K562 (cell line): ENCODE results near the gene RAB11FIP2. TPM values are rescaled to one million over a fixed set of nuclear protein-coding genes. Genes with fewer than 3 reads are reported as not detected.
"Not testable (repeated sequence)": the region's sequence is repeated elsewhere in the genome, so short reads cannot be mapped to it uniquely, and the experiment has no call there.

Experiments
- ATAC-seq: fragments of 200-7000 bp; cut with Tn5 transposase; 3 replicates; pipeline ENCODE4 v1.9.1; 2020; ENCODE audit warnings: moderate library complexity
- BruUV-seq: library from RNA; stranded (reverse); fragments of 400-500 nt; replicated peaks from 2 replicates; lab custom pipeline; 2021; lab: Mats Ljungman, UMichigan
- CTCF ChIA-PET: fragments of 300-600 bp; formaldehyde crosslinking; extraction: SDS; loops from one replicate; lab custom pipeline; 2021; ENCODE audit warnings: low intra/inter-chr PET ratio; lab: Yijun Ruan, JAX
- POLR2A ChIA-PET: fragments of 300-600, 350-650 bp; sonication (Branson Sonifier 250); formaldehyde crosslinking; extraction: SDS; loops from one replicate; lab custom pipeline; 2021; ENCODE audit warnings: antibody characterized with exemption, inconsistent platforms; lab: Yijun Ruan, JAX
- DNase-seq, 4 experiments: peaks; one replicate each; pipeline versions ENCODE4 v3.0.0 to v3.0.0-alpha.2; 2011 to 2018; ENCODE audit warnings: low spot score in 3 of 4, mixed read lengths in 3 of 4; ENCODE audit errors: extremely low read depth in 1 of 4
- FAIRE-seq: peaks from 2 replicates; lab custom pipeline; 2011; peaks lifted over from hg19 to GRCh38; lab: Jason Lieb, UNC
- H2AFZ ChIP-seq: 2 replicates; pipeline ENCODE4 v1.6.0; 2011; ENCODE audit warnings: low read depth, low read length, control low read depth, inconsistent platforms
- H3K27ac ChIP-seq: fragments of 200-600 bp; 3 replicates; pipeline ENCODE4 v1.8.0; 2011; ENCODE audit warnings: low read depth, mild to moderate bottlenecking, control low read depth, inconsistent platforms, low read length, moderate library complexity, mixed read lengths; ENCODE audit errors: extremely low read depth
- H3K27me3 ChIP-seq, 2 experiments: fragments of 300-600 bp in 1 of 2; 2 replicates in 1 of 2; 3 replicates in 1 of 2; pipeline versions ENCODE4 v1.6.0 to v1.8.0; 2011; ENCODE audit warnings: inconsistent platforms in 2 of 2, low read length in 2 of 2, mild to moderate bottlenecking in 1 of 2, mixed read lengths in 1 of 2, moderate library complexity in 1 of 2; ENCODE audit not compliant: control insufficient read depth in 2 of 2, insufficient read depth in 2 of 2
- H3K36me3 ChIP-seq: fragments of 300-600 bp; 3 replicates; pipeline ENCODE4 v1.8.0; 2011; ENCODE audit warnings: mild to moderate bottlenecking, low read length, inconsistent platforms; ENCODE audit not compliant: control insufficient read depth, insufficient read depth
- H3K4me1 ChIP-seq, 2 experiments: fragments of 200-600 bp in 1 of 2; replicated peaks in 1 of 2; 2 replicates in 1 of 2; 3 replicates in 1 of 2; pipeline versions ENCODE4 v1.5.1 to v1.8.0; 2011; ENCODE audit warnings: inconsistent platforms in 2 of 2, low read length in 2 of 2, mild to moderate bottlenecking in 1 of 2, mixed read lengths in 1 of 2, moderate library complexity in 1 of 2; ENCODE audit not compliant: control insufficient read depth in 2 of 2, insufficient read depth in 2 of 2
- H3K4me2 ChIP-seq: 2 replicates; pipeline ENCODE4 v1.6.1; 2011; ENCODE audit warnings: low read length, control low read depth, inconsistent platforms, mixed read lengths; ENCODE audit not compliant: insufficient read depth
- H3K4me3 ChIP-seq: fragments of 200-600 bp; sonication (generic), shearing (Covaris generic); 2 replicates; pipeline ENCODE4 v1.5.1; 2016; ENCODE audit warnings: control low read depth, inconsistent platforms
- H3K79me2 ChIP-seq: fragments of 200-600 bp; 3 replicates; pipeline ENCODE4 v1.8.0; 2011; ENCODE audit warnings: low read length, inconsistent platforms; ENCODE audit not compliant: control insufficient read depth, insufficient read depth
- H3K9ac ChIP-seq, 2 experiments: 2 replicates each; pipeline versions ENCODE4 v1.6.0 to v1.6.1; 2011; ENCODE audit warnings: low read depth in 2 of 2, low read length in 2 of 2, control low read depth in 1 of 2, inconsistent platforms in 1 of 2, mild to moderate bottlenecking in 1 of 2, mixed read lengths in 1 of 2; ENCODE audit not compliant: insufficient read depth in 1 of 2
- H3K9me1 ChIP-seq: one replicate; pipeline ENCODE4 v1.6.0; 2011; ENCODE audit warnings: inconsistent platforms, mild to moderate bottlenecking, low read length, moderate library complexity; ENCODE audit not compliant: control insufficient read depth, insufficient read depth
- H3K9me3 ChIP-seq: replicated peaks from 2 replicates; pipeline ENCODE4 v1.5.1; 2011; ENCODE audit warnings: low read depth, low read length, inconsistent platforms; ENCODE audit not compliant: control insufficient read depth, insufficient read depth
- H4K20me1 ChIP-seq: replicated peaks from 2 replicates; pipeline ENCODE4 v1.6.1; 2011; ENCODE audit warnings: low read length, inconsistent platforms, mixed read lengths; ENCODE audit not compliant: control insufficient read depth, insufficient read depth
- EHMT2 ChIP-seq: fragments of 450-650 bp; IDR thresholded peaks from 2 replicates; pipeline ENCODE4 v1.6.1; 2018; ENCODE audit warnings: antibody characterized with exemption
- JUNB ChIP-seq: fragments of 450-650 bp; formaldehyde crosslinking; conservative IDR thresholded peaks from 2 replicates; pipeline ENCODE4 v1.4.0; 2020; ENCODE audit warnings: mild to moderate bottlenecking
- LEF1 ChIP-seq: fragments of 450-650 bp; IDR thresholded peaks from 2 replicates; pipeline ENCODE4 v1.6.1; 2016; ENCODE audit warnings: mild to moderate bottlenecking
- ZNF639 ChIP-seq, 2 experiments: fragments of 200-800 bp in 1 of 2; sonication (Bioruptor generic) in 1 of 2; sonication (generic) in 1 of 2; formaldehyde crosslinking in 1 of 2; IDR thresholded peaks in 1 of 2; conservative IDR thresholded peaks in 1 of 2; 2 replicates each; pipeline versions ENCODE4 v1.5.0 to v1.6.1; 2016 to 2020; ENCODE audit warnings: missing compliant biosample characterization in 1 of 2, missing genetic modification characterization in 1 of 2, missing genetic modification reagents in 1 of 2
- WGBS: fragments of 100-300 bp; shearing (Covaris generic); methylation state at CpG from one replicate; pipeline ENCODE4 v1.1.6; 2016; ENCODE audit warnings: low coverage, mixed read lengths; ENCODE audit not compliant: insufficient coverage; ENCODE audit errors: missing lambda C conversion rate; 5-methylcytosine and 5-hydroxymethylcytosine counted together
- in situ Hi-C: fragments of 300-500 bp; cut with MboI; formaldehyde crosslinking; loops from 4 replicates; pipeline ENCODE4 v1.15.0; 2018; ENCODE audit warnings: inconsistent platforms, mixed read lengths
- intact Hi-C: fragments of 100-400 bp; cut with micrococcal nuclease; formaldehyde crosslinking; loops from 2 replicates; pipeline ENCODE4 v1.14.2; 2022
- polyA plus RNA-seq, 8 experiments: library from polyadenylated mRNA; depleted of rRNA in 4 of 8; stranded (reverse) in 5 of 8; unstranded in 3 of 8; fragments of >200 nt; fragmentation: Nextera tagmentation in 2 of 8; fragmentation: Illumina TruSeq in 1 of 8; extraction: Ambion mirVana in 2 of 8; extraction: Trizol in 1 of 8; gene quantifications; 2 replicates each; pipeline versions ENCODE4 v1.2.1 to v1.2.3, GENCODE V29; 2011 to 2014; ENCODE audit warnings: inconsistent platforms in 1 of 8, missing spikeins in 1 of 8
- total RNA-seq, 7 experiments: library from RNA; depleted of rRNA in 6 of 7; stranded (reverse); fragments of >200 nt in 6 of 7; fragmentation: Illumina TruSeq in 2 of 7; extraction: Trizol in 2 of 7; gene quantifications; 2 replicates each; pipeline versions ENCODE4 v1.2.1 to v1.2.3, GENCODE V29; 2011 to 2021; ENCODE audit warnings: low replicate concordance in 1 of 7

Gene RAB11FIP2
- total and polyA plus RNA-seq, 9 of the 15 experiments (the other 6 are each of a cell fraction or from before 2014, with no cell fraction given), result 3.0 to 10.6 (median 3.9) TPM

- TF ChIP-seq ZNF639 (CRISPR knock-in tag; conservative IDR thresholded peaks at IDR 0.05 in 1 of 2, IDR thresholded peaks at IDR 0.05 in 1 of 2) (no peak), JUNB (CRISPR knock-in tag) (no peak), EHMT2 (no peak), LEF1 (no peak)
- TF ChIP-seq, all 486 proteins: peak for 0
Observed at GRCh38 chr10:118072840-118073239, 26.1 kb upstream of the RAB11FIP2 start (continued).

- CTCF ChIA-PET, H3K27ac ChIP-seq, H3K9ac ChIP-seq, H3K79me2 ChIP-seq, DNase-seq, intact Hi-C loops, H4K20me1 ChIP-seq, H3K4me2 ChIP-seq, POLR2A ChIA-PET, H3K9me1 ChIP-seq, in situ Hi-C loops, H3K27me3 ChIP-seq, H3K4me1 ChIP-seq, H3K36me3 ChIP-seq, H3K9me3 ChIP-seq, ATAC-seq, FAIRE-seq, BruUV-seq, H3K4me3 ChIP-seq, H2AFZ ChIP-seq: not testable (repeated sequence)
- WGBS, result no CpG with 5 or more reads among the region's 1 CpG
Observed at GRCh38 chr10:118067389-118067788, 20.6 kb upstream of the RAB11FIP2 start.
